NCI-H69 (cell line): Measurements from ENCODE around the gene SFTPB.
A peak's percentile ranks its signal among the peaks of the same experiment; 100 is the strongest.

Experiments used
- DNase-seq: peaks from one replicate; lab custom pipeline; 2025; lab: John Stamatoyannopoulos, UW

SFTPB gene

GRCh38 chr2:85611705-85612587 is 56.1 kb downstream of the SFTPB start, which contains the start of gene C2orf68:
Gene C2orf68, minus strand, starts transcription at chr2:85612066. Its CDS starts 82 bp downstream, at chr2:85611984.
- DNase-seq, result peak; percentile 87

- no peak for DNase-seq
These were observed 56.7 kb downstream of the SFTPB start for GRCh38 chr2:85611217-85611704.
